Gastrocnemius medialis (tissue), 4 donors: Measurements from ENCODE around the gene GNG11.

ENCODE experiments used
- POLR2A ChIP-seq, 2 donors: fragments of 450-650 bp; IDR thresholded peaks; one replicate each; pipeline ENCODE4 v1.6.1; 2017; ENCODE audit warnings: antibody characterized with exemption in 2 of 2, mild to moderate bottlenecking in 2 of 2, moderate library complexity in 2 of 2
- TF ChIP-seq, protein P1 (sequence below), 5 experiments: fragments of 450-650 bp in 3 of 5; fragments of 200-600 bp in 2 of 5; sonication (generic) in 2 of 5; IDR thresholded peaks in 4 of 5; conservative IDR thresholded peaks in 1 of 5; 1 replicate in 4 of 5; 2 replicates in 1 of 5; pipeline ENCODE4 v1.5.1; 2016 to 2019; ENCODE audit warnings: antibody characterized with exemption in 5 of 5, mild to moderate bottlenecking in 3 of 5, moderate library complexity in 3 of 5

DNA sequence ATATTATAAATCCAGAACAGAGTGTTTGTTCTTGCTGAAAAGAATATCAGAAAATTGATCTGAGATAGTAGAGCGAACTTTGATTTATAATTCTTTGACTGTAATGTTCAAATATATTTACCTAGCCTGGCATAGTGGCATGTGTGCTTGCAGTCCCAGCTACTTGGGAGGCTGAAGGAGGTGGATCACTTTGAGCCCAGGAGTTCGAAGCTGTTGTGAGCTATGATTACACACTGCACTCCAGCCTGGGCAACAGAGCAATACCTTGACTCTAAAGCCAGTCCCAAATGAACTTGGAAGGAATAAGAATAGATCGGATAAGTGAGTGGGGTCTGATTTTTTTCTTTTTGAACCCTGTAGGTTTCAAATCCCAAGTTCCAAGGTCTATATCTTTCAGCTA is 23.5 kb downstream of the GNG11 start:
- TF ChIP-seq, protein P1, sequence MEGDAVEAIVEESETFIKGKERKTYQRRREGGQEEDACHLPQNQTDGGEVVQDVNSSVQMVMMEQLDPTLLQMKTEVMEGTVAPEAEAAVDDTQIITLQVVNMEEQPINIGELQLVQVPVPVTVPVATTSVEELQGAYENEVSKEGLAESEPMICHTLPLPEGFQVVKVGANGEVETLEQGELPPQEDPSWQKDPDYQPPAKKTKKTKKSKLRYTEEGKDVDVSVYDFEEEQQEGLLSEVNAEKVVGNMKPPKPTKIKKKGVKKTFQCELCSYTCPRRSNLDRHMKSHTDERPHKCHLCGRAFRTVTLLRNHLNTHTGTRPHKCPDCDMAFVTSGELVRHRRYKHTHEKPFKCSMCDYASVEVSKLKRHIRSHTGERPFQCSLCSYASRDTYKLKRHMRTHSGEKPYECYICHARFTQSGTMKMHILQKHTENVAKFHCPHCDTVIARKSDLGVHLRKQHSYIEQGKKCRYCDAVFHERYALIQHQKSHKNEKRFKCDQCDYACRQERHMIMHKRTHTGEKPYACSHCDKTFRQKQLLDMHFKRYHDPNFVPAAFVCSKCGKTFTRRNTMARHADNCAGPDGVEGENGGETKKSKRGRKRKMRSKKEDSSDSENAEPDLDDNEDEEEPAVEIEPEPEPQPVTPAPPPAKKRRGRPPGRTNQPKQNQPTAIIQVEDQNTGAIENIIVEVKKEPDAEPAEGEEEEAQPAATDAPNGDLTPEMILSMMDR (IDR thresholded peaks at IDR 0.05 in 4 of 5, conservative IDR thresholded peaks at IDR 0.05 in 1 of 5) = no peak
- no peak for TF ChIP-seq POLR2A (IDR thresholded peaks at IDR 0.05)
